NB4 (cell line): ENCODE measurements around the gene RSPO1.

Experiments used
- CTCF ChIP-seq: IDR thresholded peaks from one replicate; pipeline ENCODE4 v1.5.1; 2012; ENCODE audit warnings: low read depth, low read length
- MAX ChIP-seq: IDR thresholded peaks from 2 replicates; pipeline ENCODE4 v1.6.1; 2011; ENCODE audit warnings: low read depth, low read length
- MYC ChIP-seq: IDR thresholded peaks from 2 replicates; pipeline ENCODE4 v1.6.1; 2011; ENCODE audit warnings: low read depth, low read length
- POLR2A ChIP-seq: IDR thresholded peaks from 2 replicates; pipeline ENCODE4 v1.6.1; 2011; ENCODE audit warnings: mild to moderate bottlenecking; ENCODE audit not compliant: insufficient read length; ENCODE audit errors: extremely low read depth

- TF ChIP-seq CTCF (no peak), MYC (no peak), POLR2A (no peak), MAX (no peak)
Observed at GRCh38 chr1:37631036-37631435, 3.7 kb downstream of the RSPO1 start.
